HCT116 (cell line): ENCODE data around the gene TMEM134. TPM values are rescaled to one million over a fixed set of nuclear protein-coding genes. Genes with fewer than 3 reads are reported as not detected.

Experiments used
- ATAC-seq: fragments of 200-7000 bp; cut with Tn5 transposase; 2 replicates; pipeline ENCODE4 v1.9.1; 2020; ENCODE audit warnings: mild to moderate bottlenecking, moderate library complexity
- BruUV-seq: library from RNA; stranded (reverse); fragments of 400-500 nt; replicated peaks from 2 replicates; lab custom pipeline; 2021; lab: Mats Ljungman, UMichigan
- CTCF ChIA-PET: fragments of 300-600 bp; sonication (Branson Sonifier 250); formaldehyde crosslinking; loops from one replicate; lab custom pipeline; 2021; ENCODE audit warnings: antibody characterized with exemption; lab: Charles Lee
- POLR2A ChIA-PET: fragments of 300-600, 350-600 bp; sonication (Branson Sonifier 250); formaldehyde crosslinking; loops from one replicate; lab custom pipeline; 2021; ENCODE audit warnings: antibody characterized with exemption; lab: Charles Lee
- RAD21 ChIA-PET, 2 experiments: fragments of 300-600 bp; sonication (Branson Sonifier 250); formaldehyde crosslinking; loops; one replicate each; lab custom pipeline; 2023; ENCODE audit warnings: low total read pairs in 2 of 2; ENCODE audit not compliant: uncharacterized antibody in 2 of 2, unreplicated experiment in 2 of 2, low non-redundant PET in 1 of 2; lab: Charles Lee
- DNase-seq: peaks from one replicate; pipeline ENCODE4 v3.0.0-alpha.2; 2010; ENCODE audit warnings: low read depth, low spot score
- H2AFZ ChIP-seq: fragments of 200-600 bp; shearing (Covaris generic), sonication (generic); 2 replicates; pipeline ENCODE4 v1.6.1; 2017; ENCODE audit warnings: low read depth, mixed run types, mixed read lengths, antibody characterized with exemption, low read length; ENCODE audit not compliant: poor library complexity, severe bottlenecking
- H3K27ac ChIP-seq: 2 replicates; pipeline ENCODE4 v1.5.1; 2012; ENCODE audit warnings: low read depth, low read length
- H3K27me3 ChIP-seq: fragments of 200-600 bp; sonication (generic); 2 replicates; pipeline ENCODE4 v1.6.1; 2016; ENCODE audit warnings: mixed run types, low read length, mixed read lengths; ENCODE audit not compliant: insufficient read depth
- H3K36me3 ChIP-seq, 2 experiments: fragments of 200-500 bp in 1 of 2; fragments of 200-600 bp in 1 of 2; sonication (Bioruptor generic) in 1 of 2; sonication (generic) in 1 of 2; 2 replicates each; pipeline versions ENCODE4 v1.5.1 to v1.6.1; 2014 to 2016; ENCODE audit warnings: low read length in 2 of 2, inconsistent platforms in 1 of 2, mixed read lengths in 1 of 2, mixed run types in 1 of 2; ENCODE audit not compliant: insufficient read depth in 2 of 2, control insufficient read depth in 1 of 2
- H3K4me1 ChIP-seq, 2 experiments: fragments of 200-600 bp in 1 of 2; sonication (generic) in 1 of 2; 2 replicates each; pipeline versions ENCODE4 v1.5.1 to v1.6.1; 2012 to 2017; ENCODE audit warnings: low read length in 2 of 2, inconsistent platforms in 1 of 2, mild to moderate bottlenecking in 1 of 2, mixed read lengths in 1 of 2, mixed run types in 1 of 2, moderate library complexity in 1 of 2; ENCODE audit not compliant: insufficient read depth in 2 of 2, control insufficient read depth in 1 of 2
- H3K4me2 ChIP-seq: fragments of 200-600 bp; sonication (generic); 2 replicates; pipeline ENCODE4 v1.6.1; 2017; ENCODE audit warnings: mixed run types, low read length, mixed read lengths
- H3K4me3 ChIP-seq, 2 experiments: fragments of 200-600 bp in 1 of 2; sonication (generic) in 1 of 2; replicated peaks in 1 of 2; 2 replicates each; pipeline ENCODE4 v1.5.1; 2011 to 2016; ENCODE audit warnings: low read length in 2 of 2, control low read depth in 1 of 2, low read depth in 1 of 2, mild to moderate bottlenecking in 1 of 2, mixed read lengths in 1 of 2, mixed run types in 1 of 2
- H3K79me2 ChIP-seq: fragments of 200-600 bp; sonication (generic); 2 replicates; pipeline ENCODE4 v1.6.1; 2017; ENCODE audit warnings: mild to moderate bottlenecking, mixed run types, low read length, moderate library complexity, mixed read lengths; ENCODE audit not compliant: insufficient read depth
- H3K9ac ChIP-seq: fragments of 200-600 bp; sonication (generic); 2 replicates; pipeline ENCODE4 v1.6.1; 2016; ENCODE audit warnings: low read length, mixed read lengths
- H3K9me2 ChIP-seq: fragments of 200-600 bp; sonication (generic), shearing (Covaris generic); 2 replicates; pipeline ENCODE4 v1.6.1; 2017; ENCODE audit warnings: mixed run types, mild to moderate bottlenecking, moderate library complexity; ENCODE audit not compliant: insufficient read depth
- H3K9me3 ChIP-seq, 2 experiments: fragments of 200-500 bp in 1 of 2; fragments of 200-600 bp in 1 of 2; sonication (Bioruptor generic) in 1 of 2; sonication (generic) in 1 of 2; 2 replicates each; pipeline ENCODE4 v1.6.1; 2014 to 2017; ENCODE audit warnings: low read length in 2 of 2, mixed read lengths in 2 of 2, inconsistent platforms in 1 of 2, low read depth in 1 of 2, mild to moderate bottlenecking in 1 of 2, mixed run types in 1 of 2, moderate library complexity in 1 of 2; ENCODE audit not compliant: control insufficient read depth in 1 of 2, insufficient read depth in 1 of 2
- H4K20me1 ChIP-seq: fragments of 200-600 bp; sonication (generic), shearing (Covaris generic); 2 replicates; pipeline ENCODE4 v1.6.1; 2017; ENCODE audit warnings: mixed run types, mild to moderate bottlenecking, moderate library complexity; ENCODE audit not compliant: insufficient read depth
- CBX3 ChIP-seq: IDR thresholded peaks from 2 replicates; pipeline ENCODE4 v1.6.1; 2012; ENCODE audit warnings: low read depth
- CEBPB ChIP-seq: IDR thresholded peaks from 2 replicates; pipeline ENCODE4 v1.6.1; 2012; ENCODE audit warnings: low read depth
- EGR1 ChIP-seq: IDR thresholded peaks from 2 replicates; pipeline ENCODE4 v1.6.1; 2012; ENCODE audit warnings: low read depth
- ELF1 ChIP-seq: IDR thresholded peaks from 2 replicates; pipeline ENCODE4 v1.6.1; 2012; ENCODE audit warnings: low read depth, borderline replicate concordance
- EZH2 ChIP-seq: fragments of 200-600 bp; sonication (generic); IDR thresholded peaks from 2 replicates; pipeline ENCODE4 v1.6.1; 2017; ENCODE audit warnings: antibody characterized with exemption, mixed run types
- EZH2phosphoT487 ChIP-seq: fragments of 200-600 bp; IDR thresholded peaks from 2 replicates; pipeline ENCODE4 v1.6.1; 2018; ENCODE audit warnings: antibody characterized with exemption, borderline replicate concordance
- FOSL1 ChIP-seq: IDR thresholded peaks from 2 replicates; pipeline ENCODE4 v1.6.1; 2012; ENCODE audit warnings: low read depth
- JUND ChIP-seq: IDR thresholded peaks from 2 replicates; pipeline ENCODE4 v1.6.1; 2012
- POLR2A ChIP-seq: IDR thresholded peaks from 2 replicates; pipeline ENCODE4 v1.7.0; 2011; ENCODE audit warnings: borderline replicate concordance; ENCODE audit not compliant: insufficient read depth, insufficient read length; ENCODE audit errors: extremely low read depth
- RAD21 ChIP-seq: IDR thresholded peaks from 2 replicates; pipeline ENCODE4 v1.6.1; 2012; ENCODE audit warnings: low read depth, mild to moderate bottlenecking
- SIN3A ChIP-seq: IDR thresholded peaks from 2 replicates; pipeline ENCODE4 v1.6.1; 2012; ENCODE audit warnings: low read depth
- SP1 ChIP-seq: IDR thresholded peaks from 2 replicates; pipeline ENCODE4 v1.6.1; 2012; ENCODE audit warnings: low read depth
- SRF ChIP-seq: IDR thresholded peaks from 2 replicates; pipeline ENCODE4 v1.6.1; 2012; ENCODE audit warnings: low read depth
- ZNF274 ChIP-seq: fragments of 200-500 bp; sonication (Bioruptor generic); IDR thresholded peaks from 2 replicates; pipeline ENCODE4 v1.6.1; 2014; ENCODE audit warnings: mild to moderate bottlenecking, low read depth, low read length, inconsistent platforms
- intact Hi-C: fragments of 100-400 bp; cut with micrococcal nuclease; formaldehyde crosslinking; loops from 2 replicates; pipeline ENCODE4 v1.10.0; 2022
- total RNA-seq: library from RNA; stranded (reverse); gene quantifications from one replicate; pipeline ENCODE4 v1.2.1, GENCODE V29; 2021; ENCODE audit not compliant: unreplicated experiment
- TF ChIP-seq, protein P1 (sequence below), 3 experiments: fragments of 200-600 bp in 1 of 3; sonication (generic) in 1 of 3; IDR thresholded peaks in 2 of 3; conservative IDR thresholded peaks in 1 of 3; 2 replicates each; pipeline ENCODE4 v1.5.1; 2012 to 2017; ENCODE audit warnings: low read depth in 2 of 3, low read length in 2 of 3, antibody characterized with exemption in 1 of 3, borderline replicate concordance in 1 of 3, control low read depth in 1 of 3, mild to moderate bottlenecking in 1 of 3, mixed read lengths in 1 of 3, mixed run types in 1 of 3, moderate library complexity in 1 of 3; ENCODE audit not compliant: insufficient read depth in 1 of 3
- TF ChIP-seq, protein P2 (sequence below): IDR thresholded peaks from 2 replicates; pipeline ENCODE4 v1.6.1; 2012; ENCODE audit warnings: low read depth
- TF ChIP-seq, protein P3 (sequence below): IDR thresholded peaks from 2 replicates; pipeline ENCODE4 v1.6.1; 2011; ENCODE audit warnings: mild to moderate bottlenecking, low read length, moderate library complexity; ENCODE audit not compliant: insufficient replicate concordance; ENCODE audit errors: extremely low read depth

The TMEM134 gene
- total RNA-seq, 1 experiment from 2014 or later: 44.2 TPM

DNA sequence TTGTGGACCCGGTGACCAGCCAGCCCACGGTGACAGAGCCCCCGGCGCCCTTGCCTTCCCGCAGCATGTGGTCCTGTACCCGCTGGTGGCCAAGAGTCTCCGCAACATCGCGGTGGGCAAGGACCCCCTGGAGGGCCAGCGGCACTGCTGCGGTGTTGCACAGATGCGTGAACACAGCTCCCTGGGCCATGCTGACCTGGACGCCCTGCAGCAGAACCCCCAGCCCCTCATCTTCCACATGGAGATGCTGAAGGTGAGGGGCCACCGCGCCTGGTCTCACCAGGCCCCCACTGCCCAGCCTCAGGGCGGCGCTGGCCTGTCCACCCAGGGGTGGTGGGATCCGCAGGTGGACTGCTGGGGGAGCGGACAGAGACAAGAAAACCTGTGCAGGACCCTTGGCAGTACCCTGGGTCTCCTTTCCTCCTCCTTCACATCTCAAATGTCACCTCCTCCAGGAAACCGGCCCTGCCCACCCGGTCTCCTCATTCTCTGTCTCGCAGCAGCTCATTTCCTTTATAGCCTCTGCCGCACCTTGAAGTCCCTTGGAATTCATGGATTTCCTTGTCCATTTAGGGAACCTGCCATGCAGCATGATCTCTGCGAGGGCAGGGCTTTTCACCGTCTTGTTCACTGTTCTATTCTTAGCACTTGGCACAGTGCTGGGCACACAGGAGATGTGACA, 20.3 kb upstream of the TMEM134 start:
- Histone ChIP-seq H3K27me3 (no peaks in the 10 kb centered on the region), H3K9me3 (no peaks in the 10 kb centered on the region), H4K20me1 (no peaks in the 10 kb centered on the region), H3K79me2 (no peaks in the 10 kb centered on the region), H3K4me1 (peaks cover 7 to 13% of the 10 kb centered on the region in 2 experiments; a peak in 3 of 4 replicates), H3K4me2 (no peak overlapping the region), H3K27ac (no peak overlapping the region), H2AFZ (no peak overlapping the region), H3K9ac (no peak overlapping the region), H3K4me3 (no peak overlapping the region), H3K9me2 (no peaks in the 10 kb centered on the region), H3K36me3 (no peaks in the 10 kb centered on the region; a peak in 2 of 4 replicates)
- intact Hi-C loops: no loop called here
- ChIA-PET CTCF (no interaction called here), POLR2A (no interaction called here), RAD21 (no interaction called here)
- BruUV-seq: no TSS peak
- DNase-seq: no peak
- ATAC-seq: no peak
- no peak for TF ChIP-seq EGR1
- TF ChIP-seq RAD21: no peak
- TF ChIP-seq CEBPB: no peak
- no peak for TF ChIP-seq SIN3A
- no peak for TF ChIP-seq JUND
- no peak for TF ChIP-seq EZH2phosphoT487
- TF ChIP-seq, protein P1, sequence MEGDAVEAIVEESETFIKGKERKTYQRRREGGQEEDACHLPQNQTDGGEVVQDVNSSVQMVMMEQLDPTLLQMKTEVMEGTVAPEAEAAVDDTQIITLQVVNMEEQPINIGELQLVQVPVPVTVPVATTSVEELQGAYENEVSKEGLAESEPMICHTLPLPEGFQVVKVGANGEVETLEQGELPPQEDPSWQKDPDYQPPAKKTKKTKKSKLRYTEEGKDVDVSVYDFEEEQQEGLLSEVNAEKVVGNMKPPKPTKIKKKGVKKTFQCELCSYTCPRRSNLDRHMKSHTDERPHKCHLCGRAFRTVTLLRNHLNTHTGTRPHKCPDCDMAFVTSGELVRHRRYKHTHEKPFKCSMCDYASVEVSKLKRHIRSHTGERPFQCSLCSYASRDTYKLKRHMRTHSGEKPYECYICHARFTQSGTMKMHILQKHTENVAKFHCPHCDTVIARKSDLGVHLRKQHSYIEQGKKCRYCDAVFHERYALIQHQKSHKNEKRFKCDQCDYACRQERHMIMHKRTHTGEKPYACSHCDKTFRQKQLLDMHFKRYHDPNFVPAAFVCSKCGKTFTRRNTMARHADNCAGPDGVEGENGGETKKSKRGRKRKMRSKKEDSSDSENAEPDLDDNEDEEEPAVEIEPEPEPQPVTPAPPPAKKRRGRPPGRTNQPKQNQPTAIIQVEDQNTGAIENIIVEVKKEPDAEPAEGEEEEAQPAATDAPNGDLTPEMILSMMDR (IDR thresholded peaks at IDR 0.05 in 2 of 3, conservative IDR thresholded peaks at IDR 0.05 in 1 of 3; ENCODE audit: borderline replicate concordance in 1 of 3, insufficient read depth in 1 of 3, low read depth in 2 of 3, low read length in 2 of 3): no peak
- no peak for TF ChIP-seq FOSL1
- TF ChIP-seq ZNF274: no peak
- TF ChIP-seq, protein P2, sequence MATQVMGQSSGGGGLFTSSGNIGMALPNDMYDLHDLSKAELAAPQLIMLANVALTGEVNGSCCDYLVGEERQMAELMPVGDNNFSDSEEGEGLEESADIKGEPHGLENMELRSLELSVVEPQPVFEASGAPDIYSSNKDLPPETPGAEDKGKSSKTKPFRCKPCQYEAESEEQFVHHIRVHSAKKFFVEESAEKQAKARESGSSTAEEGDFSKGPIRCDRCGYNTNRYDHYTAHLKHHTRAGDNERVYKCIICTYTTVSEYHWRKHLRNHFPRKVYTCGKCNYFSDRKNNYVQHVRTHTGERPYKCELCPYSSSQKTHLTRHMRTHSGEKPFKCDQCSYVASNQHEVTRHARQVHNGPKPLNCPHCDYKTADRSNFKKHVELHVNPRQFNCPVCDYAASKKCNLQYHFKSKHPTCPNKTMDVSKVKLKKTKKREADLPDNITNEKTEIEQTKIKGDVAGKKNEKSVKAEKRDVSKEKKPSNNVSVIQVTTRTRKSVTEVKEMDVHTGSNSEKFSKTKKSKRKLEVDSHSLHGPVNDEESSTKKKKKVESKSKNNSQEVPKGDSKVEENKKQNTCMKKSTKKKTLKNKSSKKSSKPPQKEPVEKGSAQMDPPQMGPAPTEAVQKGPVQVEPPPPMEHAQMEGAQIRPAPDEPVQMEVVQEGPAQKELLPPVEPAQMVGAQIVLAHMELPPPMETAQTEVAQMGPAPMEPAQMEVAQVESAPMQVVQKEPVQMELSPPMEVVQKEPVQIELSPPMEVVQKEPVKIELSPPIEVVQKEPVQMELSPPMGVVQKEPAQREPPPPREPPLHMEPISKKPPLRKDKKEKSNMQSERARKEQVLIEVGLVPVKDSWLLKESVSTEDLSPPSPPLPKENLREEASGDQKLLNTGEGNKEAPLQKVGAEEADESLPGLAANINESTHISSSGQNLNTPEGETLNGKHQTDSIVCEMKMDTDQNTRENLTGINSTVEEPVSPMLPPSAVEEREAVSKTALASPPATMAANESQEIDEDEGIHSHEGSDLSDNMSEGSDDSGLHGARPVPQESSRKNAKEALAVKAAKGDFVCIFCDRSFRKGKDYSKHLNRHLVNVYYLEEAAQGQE: no peak
- no peak for TF ChIP-seq SRF
- no peak for TF ChIP-seq SP1
- TF ChIP-seq CBX3: no peak
- TF ChIP-seq, protein P3, sequence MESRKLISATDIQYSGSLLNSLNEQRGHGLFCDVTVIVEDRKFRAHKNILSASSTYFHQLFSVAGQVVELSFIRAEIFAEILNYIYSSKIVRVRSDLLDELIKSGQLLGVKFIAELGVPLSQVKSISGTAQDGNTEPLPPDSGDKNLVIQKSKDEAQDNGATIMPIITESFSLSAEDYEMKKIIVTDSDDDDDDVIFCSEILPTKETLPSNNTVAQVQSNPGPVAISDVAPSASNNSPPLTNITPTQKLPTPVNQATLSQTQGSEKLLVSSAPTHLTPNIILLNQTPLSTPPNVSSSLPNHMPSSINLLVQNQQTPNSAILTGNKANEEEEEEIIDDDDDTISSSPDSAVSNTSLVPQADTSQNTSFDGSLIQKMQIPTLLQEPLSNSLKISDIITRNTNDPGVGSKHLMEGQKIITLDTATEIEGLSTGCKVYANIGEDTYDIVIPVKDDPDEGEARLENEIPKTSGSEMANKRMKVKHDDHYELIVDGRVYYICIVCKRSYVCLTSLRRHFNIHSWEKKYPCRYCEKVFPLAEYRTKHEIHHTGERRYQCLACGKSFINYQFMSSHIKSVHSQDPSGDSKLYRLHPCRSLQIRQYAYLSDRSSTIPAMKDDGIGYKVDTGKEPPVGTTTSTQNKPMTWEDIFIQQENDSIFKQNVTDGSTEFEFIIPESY: no peak
- no peak for TF ChIP-seq POLR2A
- TF ChIP-seq EZH2: no peak
- TF ChIP-seq ELF1: no peak
